ENCODE results near the gene PROX2. TPM values are rescaled to one million over a fixed set of nuclear protein-coding genes. Genes with fewer than 3 reads are reported as not detected.

PROX2 gene, protein sequence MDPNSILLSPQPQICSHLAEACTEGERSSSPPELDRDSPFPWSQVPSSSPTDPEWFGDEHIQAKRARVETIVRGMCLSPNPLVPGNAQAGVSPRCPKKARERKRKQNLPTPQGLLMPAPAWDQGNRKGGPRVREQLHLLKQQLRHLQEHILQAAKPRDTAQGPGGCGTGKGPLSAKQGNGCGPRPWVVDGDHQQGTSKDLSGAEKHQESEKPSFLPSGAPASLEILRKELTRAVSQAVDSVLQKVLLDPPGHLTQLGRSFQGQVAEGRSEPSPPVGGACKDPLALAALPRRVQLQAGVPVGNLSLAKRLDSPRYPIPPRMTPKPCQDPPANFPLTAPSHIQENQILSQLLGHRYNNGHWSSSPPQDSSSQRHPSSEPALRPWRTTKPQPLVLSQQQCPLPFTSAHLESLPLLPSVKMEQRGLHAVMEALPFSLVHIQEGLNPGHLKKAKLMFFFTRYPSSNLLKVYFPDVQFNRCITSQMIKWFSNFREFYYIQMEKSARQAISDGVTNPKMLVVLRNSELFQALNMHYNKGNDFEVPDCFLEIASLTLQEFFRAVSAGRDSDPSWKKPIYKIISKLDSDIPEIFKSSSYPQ
- not detected in 2 replicates for total RNA-seq

DNA sequence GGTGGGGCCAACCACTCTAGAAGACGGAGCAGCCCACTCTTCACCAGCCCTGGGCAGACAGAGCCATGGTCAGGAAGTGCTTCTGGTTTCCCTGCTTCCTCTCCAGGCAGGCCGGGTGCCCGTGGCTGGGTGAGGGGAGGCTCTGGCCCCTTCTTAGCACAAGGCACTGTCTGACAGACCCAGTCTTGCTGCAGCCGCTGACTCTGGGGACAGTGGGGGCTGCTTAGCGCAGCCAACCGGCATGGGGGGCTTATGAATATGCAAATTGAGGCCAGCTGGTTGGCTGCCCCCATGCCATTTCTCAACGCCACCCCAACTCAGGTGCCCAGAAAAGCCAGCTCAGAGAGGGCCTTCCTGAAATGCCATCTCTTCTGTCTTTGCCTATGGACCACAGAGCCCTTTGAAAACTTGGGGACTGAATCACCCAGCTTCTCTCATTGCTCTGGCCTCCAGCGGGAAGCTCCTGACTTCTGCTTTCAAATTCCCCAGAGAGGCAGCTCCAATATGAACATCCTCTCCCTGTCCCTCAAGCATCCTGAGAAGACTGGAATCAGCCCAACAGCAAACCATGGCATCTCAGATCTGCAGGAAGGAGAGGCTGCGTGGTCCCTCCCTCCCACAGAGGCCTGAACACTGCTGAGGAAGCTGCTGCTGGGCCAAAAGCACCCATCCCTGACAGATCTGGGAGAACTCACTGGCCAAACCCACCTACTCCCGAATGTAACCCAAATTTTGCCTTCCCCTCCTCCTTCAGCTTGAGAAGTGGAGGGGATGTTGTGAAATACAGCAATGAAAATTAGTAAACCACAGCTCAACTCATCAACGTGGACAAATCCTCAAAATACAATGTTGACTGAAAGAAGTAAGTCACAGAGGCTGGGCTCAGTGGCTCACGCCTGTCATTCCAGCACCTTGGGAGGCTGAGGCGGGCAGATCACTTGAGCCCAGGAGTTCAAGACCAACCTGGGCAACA is at the start of gene PROX2:
PROX2 (minus strand) TSS at position 205 of the 973 bp plus-strand sequence. CDS start 12,311 bp downstream, outside the sequence.

DNA sequence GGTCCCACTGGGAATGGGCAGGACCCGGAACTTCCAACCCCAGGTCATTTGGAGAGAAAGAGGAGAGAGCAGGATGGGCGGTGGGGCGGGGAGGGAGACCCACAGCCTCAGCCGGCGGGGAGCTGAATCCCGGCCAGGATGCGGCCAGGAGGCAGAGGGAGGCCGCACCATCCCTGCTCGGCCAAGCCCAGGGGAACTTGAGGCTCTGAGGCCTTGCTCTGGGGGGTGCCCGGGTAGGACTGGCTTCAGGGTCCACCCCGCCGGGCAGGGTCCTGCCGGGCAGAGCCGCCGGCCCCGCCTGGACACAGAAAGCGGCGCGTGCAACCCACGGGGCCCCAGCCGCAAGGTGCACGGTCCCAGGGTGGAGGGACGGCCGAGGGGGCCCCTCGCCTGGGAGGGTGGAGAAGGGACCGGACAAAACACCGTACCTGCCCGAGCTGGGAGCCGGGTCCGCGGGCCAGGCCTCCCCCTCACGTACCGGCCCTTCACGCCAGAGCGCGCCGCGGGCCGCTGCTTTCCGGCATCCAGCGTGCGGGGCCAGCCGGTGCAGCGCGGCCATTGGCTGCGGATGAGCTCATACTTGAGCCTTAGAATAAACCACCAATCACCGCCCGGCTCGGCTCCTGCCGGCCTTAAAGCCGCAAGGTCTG is 46.9 kb upstream of the PROX2 start, which contains the start of gene RPS6KL1:
RPS6KL1 (minus strand) TSS at position 509 of the 650 bp plus-strand sequence. CDS start 1,719 bp downstream, outside the sequence.

DNA sequence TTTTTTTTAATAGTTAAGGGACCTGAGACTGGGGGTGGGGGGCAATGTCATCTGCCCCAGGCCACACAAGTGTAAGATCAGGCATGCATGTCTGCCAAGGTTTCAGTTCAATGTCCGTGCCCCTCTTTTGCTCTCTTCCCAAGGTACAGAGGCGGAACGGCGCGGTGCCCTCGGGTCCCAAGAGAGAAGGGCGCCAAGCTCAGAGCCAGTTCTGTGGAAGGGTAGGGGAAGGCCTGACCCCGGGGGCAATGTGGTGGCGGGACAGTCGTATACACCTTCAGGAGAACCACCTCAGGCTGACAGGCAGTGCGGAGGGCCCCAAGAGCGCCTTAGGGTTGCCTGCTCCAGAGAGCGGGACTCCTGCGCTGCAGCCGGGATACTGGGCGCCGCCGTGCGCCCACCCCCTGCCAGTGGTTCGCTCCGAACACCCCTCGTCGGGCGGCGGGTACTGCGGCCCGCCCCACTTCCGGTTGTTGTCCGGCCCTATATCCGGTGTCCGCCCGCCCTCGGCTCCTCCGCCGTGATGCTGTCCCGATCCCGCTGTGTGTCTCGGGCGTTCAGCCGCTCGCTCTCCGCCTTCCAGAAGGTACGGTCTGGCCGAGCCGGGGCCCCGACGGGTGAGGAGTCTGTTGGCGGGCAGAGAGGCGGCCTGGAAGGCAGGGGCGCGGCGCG is 5.6 kb upstream of the PROX2 start, which contains the start of gene DLST:
DLST (plus strand) TSS at position 486 of the 672 bp plus-strand sequence; CDS start at position 524, 38 bp downstream.

Other genes with a start within 250 kb of the PROX2 start
- gene AREL1, start 163.1 kb downstream of the PROX2 start, total RNA-seq: 13.5 and 16.3 TPM in 2 replicates
- 34.5 and 43.6 TPM in 2 replicates for gene FCF1, start 163.0 kb downstream of the PROX2 start, total RNA-seq
- 30.3 and 30.9 TPM in 2 replicates for gene YLPM1, start 112.8 kb downstream of the PROX2 start, total RNA-seq
- gene DLST, start 5.8 kb upstream of the PROX2 start, total RNA-seq: 53.6 and 89.1 TPM in 2 replicates
- 4.4 TPM in 1 of 2 replicates, not detected in the other for gene RPS6KL1, start 47.1 kb upstream of the PROX2 start, total RNA-seq
- gene PGF, start 79.5 kb upstream of the PROX2 start, total RNA-seq: 24.0 and 30.8 TPM in 2 replicates
- 34.1 and 38.1 TPM in 2 replicates for gene EIF2B2, start 126.8 kb upstream of the PROX2 start, total RNA-seq
- 15.9 and 17.1 TPM in 2 replicates for gene MLH3, start 175.3 kb upstream of the PROX2 start, total RNA-seq
- 4.2 and 4.9 TPM in 2 replicates for gene ACYP1, start 187.9 kb upstream of the PROX2 start, total RNA-seq
- gene ZC2HC1C, start 193.5 kb upstream of the PROX2 start, total RNA-seq: 0.24 TPM in 1 of 2 replicates, not detected in the other

All from cardiac ventricle fibroblast (primary cell).